Liver (tissue), 10 donors: ENCODE results near the gene PTAFR. TPM values are rescaled to one million over a fixed set of nuclear protein-coding genes. Genes with fewer than 3 reads are reported as not detected.

ENCODE experiments used
- DNase-seq: peaks from one replicate; pipeline ENCODE4 v3.0.0-alpha.2; 2017; ENCODE audit warnings: low spot score
- H3K27ac ChIP-seq, 2 donors: one replicate each; pipeline ENCODE4 v1.7.0; 2013; ENCODE audit warnings: inconsistent platforms in 2 of 2, low read length in 2 of 2, control low read depth in 1 of 2, low read depth in 1 of 2, mild to moderate bottlenecking in 1 of 2
- H3K27me3 ChIP-seq, 4 donors: one replicate each; pipeline versions ENCODE4 v1.6.1 to v1.7.0; 2013; ENCODE audit warnings: low read length in 3 of 4, inconsistent platforms in 1 of 4, mild to moderate bottlenecking in 1 of 4, moderate library complexity in 1 of 4; ENCODE audit not compliant: control insufficient read depth in 4 of 4, insufficient read depth in 4 of 4
- H3K36me3 ChIP-seq, 4 donors: one replicate each; pipeline versions ENCODE4 v1.6.1 to v1.7.0; 2013; ENCODE audit warnings: low read length in 3 of 4, mild to moderate bottlenecking in 3 of 4, low read depth in 1 of 4, moderate library complexity in 1 of 4; ENCODE audit not compliant: control insufficient read depth in 4 of 4, insufficient read depth in 3 of 4
- H3K4me1 ChIP-seq, 4 donors: one replicate each; pipeline versions ENCODE4 v1.6.1 to v1.7.0; 2013; ENCODE audit warnings: low read length in 3 of 4, mild to moderate bottlenecking in 3 of 4, moderate library complexity in 1 of 4; ENCODE audit not compliant: control insufficient read depth in 4 of 4, insufficient read depth in 4 of 4
- H3K4me3 ChIP-seq, 3 donors: one replicate each; pipeline versions ENCODE4 v1.6.1 to v1.7.0; 2013; ENCODE audit warnings: low read length in 3 of 3, control low read depth in 1 of 3, low read depth in 1 of 3, mild to moderate bottlenecking in 1 of 3
- H3K9ac ChIP-seq, 2 donors: one replicate each; pipeline ENCODE4 v1.7.0; 2013; ENCODE audit warnings: low read length in 2 of 2, mild to moderate bottlenecking in 2 of 2, moderate library complexity in 2 of 2, control low read depth in 1 of 2, low read depth in 1 of 2
- H3K9me3 ChIP-seq, 4 donors: one replicate each; pipeline versions ENCODE4 v1.6.1 to v1.7.0; 2013; ENCODE audit warnings: low read length in 3 of 4; ENCODE audit not compliant: control insufficient read depth in 4 of 4
- EGR1 ChIP-seq, 2 donors: IDR thresholded peaks; 2 replicates each; pipeline ENCODE4 v1.6.1; 2016 to 2018; ENCODE audit warnings: antibody characterized with exemption in 2 of 2, low read depth in 2 of 2
- FOXA1 ChIP-seq: IDR thresholded peaks from 2 replicates; pipeline ENCODE4 v1.6.1; 2016; ENCODE audit warnings: antibody characterized with exemption
- JUND ChIP-seq, 2 donors: IDR thresholded peaks; 2 replicates each; pipeline ENCODE4 v1.6.1; 2016; ENCODE audit warnings: antibody characterized with exemption in 2 of 2
- MAX ChIP-seq: IDR thresholded peaks from 2 replicates; pipeline ENCODE4 v1.6.1; 2016; ENCODE audit warnings: antibody characterized with exemption
- RXRA ChIP-seq, 2 donors: IDR thresholded peaks; 2 replicates each; pipeline ENCODE4 v1.6.1; 2017 to 2018; ENCODE audit warnings: antibody characterized with exemption in 2 of 2, mild to moderate bottlenecking in 1 of 2
- WGBS: extraction: QIAGEN DNeasy Blood & Tissue Kit; methylation state at CpG from one replicate; pipeline ENCODE4 v1.1.7; 2013; 5-methylcytosine and 5-hydroxymethylcytosine counted together
- polyA plus RNA-seq, 2 donors: library from polyadenylated mRNA; stranded (reverse) in 1 of 2; unstranded in 1 of 2; fragments of 200-250 nt in 1 of 2; fragments of >200 nt in 1 of 2; fragmentation: Nextera tagmentation in 1 of 2; extraction: Ambion mirVana in 1 of 2; gene quantifications; one replicate each; pipeline versions ENCODE4 v1.2.1 to v1.2.3, GENCODE V29; 2013 to 2015
- small RNA-seq: library from RNA; depleted of rRNA; stranded (forward); fragments of <200 nt; gene quantifications from one replicate; pipeline ENCODE3, GENCODE V24; 2014
- total RNA-seq, 2 donors: library from RNA; depleted of rRNA; stranded (reverse); fragments of >200 nt; gene quantifications; one replicate each; pipeline ENCODE4 v1.2.3, GENCODE V29; 2014
- donor health status: healthy.
- donor health status: healthy.
- donor health status: healthy.
- donor health status: healthy.
- donor health status: healthy.

Gene PTAFR
- total and polyA plus RNA-seq, 4 donors = 0.82 to 4.1 (median 2.1) TPM

- Histone ChIP-seq H3K9me3 (no peaks in the 10 kb centered on the region), H3K27me3 (no peaks in the 10 kb centered on the region), H3K4me3 (no peak overlapping the region), H3K36me3 (no peaks in the 10 kb centered on the region), H3K9ac (no peak overlapping the region), H3K27ac (no peak overlapping the region), H3K4me1 (peaks cover 0 to 2% (median 0%) of the 10 kb centered on the region in 4 donors)
- no peak for DNase-seq
- TF ChIP-seq MAX = no peak
- no peak for TF ChIP-seq FOXA1
- TF ChIP-seq JUND (IDR thresholded peaks at IDR 0.05) = no peak
- no peak for TF ChIP-seq EGR1 (IDR thresholded peaks at IDR 0.05; ENCODE audit: low read depth in 2 of 2)
- no peak for TF ChIP-seq RXRA (IDR thresholded peaks at IDR 0.05)
- WGBS = 88% methylated on average over 5 of the region's 5 CpGs
These were observed 77.3 kb downstream of the PTAFR start for GRCh38 chr1:28099050-28099769.

Small RNAs within 50 kb of the gene (small RNA-seq; reads per million reads assigned to genes)
- gene RNU6-176P = not detected

Other genes with a start within 250 kb of the PTAFR start
- under 1 TPM; 0.33 to 0.37 TPM for gene SMPDL3B, start 241.7 kb downstream of the PTAFR start, total RNA-seq
- under 1 TPM; 0.24 to 0.31 TPM for gene SMPDL3B, start 241.7 kb downstream of the PTAFR start, polyA plus RNA-seq
- 1 to 10 TPM; 5.3 to 8.1 TPM for gene XKR8, start 216.7 kb downstream of the PTAFR start, total RNA-seq
- 1 to 10 TPM; 4.9 to 7.2 TPM for gene XKR8, start 216.7 kb downstream of the PTAFR start, polyA plus RNA-seq
- gene EYA3, start 88.1 kb downstream of the PTAFR start, total RNA-seq = 10 to 100 TPM in 1 of 2 donors, 1 to 10 TPM in 1; 8.0 to 12.6 TPM
- gene EYA3, start 88.1 kb downstream of the PTAFR start, polyA plus RNA-seq = 1 to 10 TPM; 3.6 to 4.1 TPM
- gene DNAJC8, start 56.3 kb upstream of the PTAFR start, total RNA-seq = 10 to 100 TPM; 14.9 to 23.9 TPM
- 10 to 100 TPM; 26.5 to 38.6 TPM for gene DNAJC8, start 56.3 kb upstream of the PTAFR start, polyA plus RNA-seq
- 100 to 1,000 TPM; 136 to 154 TPM for gene ATP5IF1, start 59.4 kb upstream of the PTAFR start, total RNA-seq
- 100 to 1,000 TPM; 181 to 456 TPM for gene ATP5IF1, start 59.4 kb upstream of the PTAFR start, polyA plus RNA-seq
- gene SESN2, start 82.8 kb upstream of the PTAFR start, total RNA-seq = 10 to 100 TPM in 1 of 2 donors, 1 to 10 TPM in 1; 5.5 to 10.6 TPM
- gene SESN2, start 82.8 kb upstream of the PTAFR start, polyA plus RNA-seq = 10 to 100 TPM; 10.7 to 13.0 TPM
- gene MED18, start 152.3 kb upstream of the PTAFR start, total RNA-seq = 10 to 100 TPM; 13.0 to 18.5 TPM
- gene MED18, start 152.3 kb upstream of the PTAFR start, polyA plus RNA-seq = 10 to 100 TPM in 1 of 2 donors, 1 to 10 TPM in 1; 7.4 to 10.9 TPM
- gene PHACTR4, start 193.1 kb upstream of the PTAFR start, total RNA-seq = 10 to 100 TPM in 1 of 2 donors, 1 to 10 TPM in 1; 8.9 to 11.3 TPM
- gene PHACTR4, start 193.1 kb upstream of the PTAFR start, polyA plus RNA-seq = 10 to 100 TPM; 10.3 to 22.6 TPM